HG03520 (cell line): ENCODE results near the gene PTF1A.

ENCODE experiments used
- ATAC-seq: cut with Tn5 transposase; IDR thresholded peaks from one replicate; pipeline ENCODE4 v1.9.1; 2021; ENCODE audit warnings: mild to moderate bottlenecking, moderate library complexity; ENCODE audit not compliant: unreplicated experiment

PTF1A gene

DNA sequence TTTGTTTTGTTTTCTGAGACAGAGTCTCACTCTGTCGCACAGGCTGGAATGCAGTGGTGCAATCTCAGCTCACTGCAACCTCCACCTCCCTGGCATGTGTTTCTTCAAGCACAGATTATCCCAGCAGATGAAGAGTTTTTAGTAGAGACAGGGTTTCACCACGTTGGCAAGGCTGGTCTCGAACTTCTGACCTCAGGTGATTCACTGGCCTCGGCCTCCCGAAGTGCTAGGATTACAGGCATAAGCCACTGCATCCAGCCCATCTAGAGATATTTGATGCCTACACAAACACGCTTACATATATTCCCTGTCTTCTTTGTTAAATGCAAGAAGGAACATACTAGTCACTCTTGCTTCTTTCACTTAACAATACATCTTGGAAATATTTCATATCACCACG lies 5.9 kb upstream of the PTF1A start:
- ATAC-seq, result no peak

DNA sequence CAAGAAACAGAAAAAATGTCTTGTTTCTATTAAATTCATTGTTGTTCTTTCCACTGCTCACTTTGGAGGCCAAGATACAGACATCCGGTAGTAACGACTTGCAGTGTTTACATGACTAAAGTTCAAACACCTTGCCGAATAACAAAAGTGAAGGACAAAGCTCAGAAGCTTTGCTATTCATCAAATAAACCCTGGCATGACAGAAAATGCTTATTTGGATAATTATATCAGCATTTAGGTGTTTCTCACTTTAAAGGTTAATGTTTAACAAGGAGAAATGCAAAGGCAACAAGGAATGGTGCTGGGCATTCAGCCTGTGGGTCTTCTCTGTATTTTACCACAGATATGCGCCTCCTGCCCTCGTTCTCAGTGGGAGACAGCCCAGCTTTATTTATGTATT lies 5.4 kb upstream of the PTF1A start:
- no peak for ATAC-seq

DNA sequence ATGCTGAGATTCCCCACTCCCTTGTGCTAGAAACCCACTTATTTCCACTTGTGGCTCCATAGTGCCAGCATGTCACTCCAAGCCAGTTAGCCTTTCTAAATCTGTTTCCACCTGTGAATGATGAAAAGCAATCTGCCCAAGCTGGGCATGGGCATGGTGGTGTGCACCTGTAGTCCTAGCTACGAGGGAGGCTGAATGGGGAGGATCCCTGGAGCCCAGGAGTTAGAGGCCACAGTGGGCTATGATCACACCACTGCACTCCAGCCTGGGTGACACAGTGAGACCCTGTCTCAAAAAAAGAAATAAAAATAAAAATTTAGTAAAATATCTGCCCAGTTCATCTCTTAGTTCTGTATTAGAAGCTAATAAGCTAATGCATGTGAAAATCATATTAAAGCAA lies 5.0 kb upstream of the PTF1A start:
- ATAC-seq, result no peak

DNA sequence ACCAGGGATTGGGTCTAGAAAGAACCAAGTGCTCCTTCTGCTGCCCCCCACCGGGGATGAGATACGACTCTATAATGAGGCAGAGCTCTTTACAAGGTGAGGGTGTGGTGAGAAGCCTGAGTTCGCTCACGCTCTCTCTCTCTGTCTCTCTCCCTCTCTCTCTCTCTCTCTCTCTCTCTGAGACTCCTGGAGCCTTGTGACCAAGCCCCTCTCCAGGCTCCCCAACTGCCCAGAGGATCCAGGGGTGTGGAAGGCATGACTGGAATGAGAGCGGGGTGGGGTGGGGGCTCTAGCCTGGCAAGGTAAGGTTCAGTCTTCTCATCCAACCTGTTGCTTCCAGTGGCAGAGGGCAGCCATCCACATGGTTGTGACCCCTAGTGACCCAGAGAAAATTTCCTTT lies 3.1 kb upstream of the PTF1A start:
- no peak for ATAC-seq

DNA sequence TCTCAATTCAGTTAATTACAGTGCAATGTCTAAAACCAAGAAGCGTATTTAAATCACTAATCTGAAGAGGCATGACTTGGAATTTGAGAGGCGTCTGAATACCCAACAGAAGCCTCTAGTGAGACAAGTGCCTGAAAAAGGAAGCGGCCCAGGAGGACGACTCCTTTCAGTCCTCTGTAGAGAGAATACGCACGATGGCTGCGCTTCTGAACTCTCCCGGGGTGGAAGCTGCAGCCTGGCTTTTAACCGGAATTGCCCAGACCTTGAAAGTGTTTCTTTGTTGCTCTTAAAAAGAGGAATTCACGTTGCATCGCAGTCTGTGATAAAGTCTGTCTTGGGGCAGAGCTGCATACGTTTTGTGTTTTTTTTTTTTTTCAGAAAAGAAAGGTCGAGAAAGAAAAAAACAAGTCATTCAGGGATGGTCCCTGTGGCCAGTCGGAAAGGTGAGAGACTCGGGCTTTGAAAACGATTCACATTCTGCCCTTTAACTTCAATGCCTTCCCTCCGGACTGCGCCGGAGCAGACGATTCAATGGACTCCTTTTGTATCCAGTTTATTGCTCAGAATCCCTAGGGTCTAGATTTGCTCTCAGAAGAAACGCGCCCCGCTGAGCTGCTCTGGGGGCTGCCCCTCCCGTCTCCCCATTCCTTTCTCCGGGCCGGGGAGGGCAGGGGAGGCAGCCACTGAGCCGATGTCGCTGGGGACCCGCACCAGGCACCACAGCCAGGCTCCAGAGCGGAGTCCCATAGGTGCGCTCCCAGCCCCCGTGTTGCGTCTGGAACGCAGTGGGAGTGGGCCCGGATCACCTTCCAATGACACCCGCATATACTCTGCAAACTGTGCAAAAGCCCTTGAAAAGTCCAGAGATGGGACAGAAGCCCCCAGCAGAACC lies 994 bp upstream of the PTF1A start:
- no peak for ATAC-seq

DNA sequence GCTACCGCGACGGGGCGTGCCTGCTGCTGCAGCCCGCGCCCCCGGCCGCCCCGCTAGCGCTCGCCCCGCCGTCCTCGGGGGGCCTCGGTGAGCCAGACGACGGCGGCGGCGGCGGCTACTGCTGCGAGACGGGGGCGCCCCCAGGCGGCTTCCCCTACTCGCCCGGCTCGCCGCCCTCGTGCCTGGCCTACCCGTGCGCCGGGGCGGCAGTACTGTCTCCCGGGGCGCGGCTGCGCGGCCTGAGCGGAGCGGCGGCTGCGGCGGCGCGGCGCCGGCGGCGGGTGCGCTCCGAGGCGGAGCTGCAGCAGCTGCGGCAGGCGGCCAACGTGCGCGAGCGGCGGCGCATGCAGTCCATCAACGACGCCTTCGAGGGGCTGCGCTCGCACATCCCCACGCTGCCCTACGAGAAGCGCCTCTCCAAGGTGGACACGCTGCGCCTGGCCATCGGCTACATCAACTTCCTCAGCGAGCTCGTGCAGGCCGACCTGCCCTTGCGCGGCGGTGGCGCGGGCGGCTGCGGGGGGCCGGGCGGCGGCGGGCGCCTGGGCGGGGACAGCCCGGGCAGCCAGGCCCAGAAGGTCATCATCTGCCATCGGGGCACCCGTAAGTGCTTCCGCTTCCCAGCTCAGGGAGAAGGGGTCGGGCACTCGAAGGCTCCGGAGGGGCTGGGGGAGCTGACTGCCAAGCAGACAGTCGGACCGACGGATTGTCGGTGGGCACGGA lies 761 bp downstream of the PTF1A start:
- ATAC-seq, result no peak

DNA sequence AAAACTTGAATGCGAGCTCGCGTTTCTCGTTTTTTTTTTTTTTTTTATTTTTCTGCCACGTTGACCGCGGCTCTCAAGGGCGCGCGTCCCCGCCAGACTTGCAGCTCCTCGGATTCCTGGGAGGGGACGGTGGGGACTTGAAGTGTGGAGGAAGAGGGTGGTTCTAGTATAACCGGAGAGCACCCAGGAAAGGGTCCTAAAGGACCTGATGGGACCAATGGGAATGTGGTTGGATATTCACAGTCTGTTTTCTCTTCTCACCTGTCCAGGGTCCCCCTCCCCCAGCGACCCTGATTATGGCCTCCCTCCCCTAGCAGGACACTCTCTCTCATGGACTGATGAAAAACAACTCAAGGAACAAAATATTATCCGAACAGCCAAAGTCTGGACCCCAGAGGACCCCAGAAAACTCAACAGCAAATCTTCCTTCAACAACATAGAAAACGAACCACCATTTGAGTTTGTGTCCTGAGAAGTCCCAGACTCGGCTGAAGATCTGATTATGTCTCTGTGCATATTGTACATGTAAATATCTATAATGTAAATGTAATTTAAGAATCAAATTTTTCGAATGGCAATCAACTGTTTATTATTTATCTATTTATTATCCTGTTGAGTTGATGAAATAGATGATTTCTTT lies 1.4 kb downstream of the PTF1A start:
- ATAC-seq, result no peak

DNA sequence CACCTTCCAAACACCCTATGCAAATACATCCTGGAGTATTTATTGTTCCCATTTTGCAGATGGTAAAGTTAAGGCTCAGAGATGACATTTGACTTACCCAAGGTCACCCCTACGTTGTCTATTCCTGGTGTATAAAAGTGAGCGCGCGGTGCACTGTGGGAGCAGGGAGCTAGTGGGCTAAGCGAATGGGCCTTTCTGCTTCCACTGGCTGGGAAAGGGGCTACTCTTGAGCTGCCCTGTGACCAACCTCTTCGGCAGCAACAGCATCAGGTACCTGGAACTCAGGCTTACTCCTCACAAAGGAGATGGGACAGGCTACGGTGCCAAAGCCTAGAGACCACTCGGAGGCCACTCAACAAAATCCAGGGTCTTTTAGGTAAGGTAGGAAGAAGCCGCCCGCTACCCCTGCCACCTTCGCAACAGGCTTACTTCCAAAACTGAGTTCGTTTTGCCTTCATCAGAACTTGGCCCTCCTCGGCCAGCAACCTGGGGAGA lies 2.4 kb downstream of the PTF1A start:
- ATAC-seq, result no peak

DNA sequence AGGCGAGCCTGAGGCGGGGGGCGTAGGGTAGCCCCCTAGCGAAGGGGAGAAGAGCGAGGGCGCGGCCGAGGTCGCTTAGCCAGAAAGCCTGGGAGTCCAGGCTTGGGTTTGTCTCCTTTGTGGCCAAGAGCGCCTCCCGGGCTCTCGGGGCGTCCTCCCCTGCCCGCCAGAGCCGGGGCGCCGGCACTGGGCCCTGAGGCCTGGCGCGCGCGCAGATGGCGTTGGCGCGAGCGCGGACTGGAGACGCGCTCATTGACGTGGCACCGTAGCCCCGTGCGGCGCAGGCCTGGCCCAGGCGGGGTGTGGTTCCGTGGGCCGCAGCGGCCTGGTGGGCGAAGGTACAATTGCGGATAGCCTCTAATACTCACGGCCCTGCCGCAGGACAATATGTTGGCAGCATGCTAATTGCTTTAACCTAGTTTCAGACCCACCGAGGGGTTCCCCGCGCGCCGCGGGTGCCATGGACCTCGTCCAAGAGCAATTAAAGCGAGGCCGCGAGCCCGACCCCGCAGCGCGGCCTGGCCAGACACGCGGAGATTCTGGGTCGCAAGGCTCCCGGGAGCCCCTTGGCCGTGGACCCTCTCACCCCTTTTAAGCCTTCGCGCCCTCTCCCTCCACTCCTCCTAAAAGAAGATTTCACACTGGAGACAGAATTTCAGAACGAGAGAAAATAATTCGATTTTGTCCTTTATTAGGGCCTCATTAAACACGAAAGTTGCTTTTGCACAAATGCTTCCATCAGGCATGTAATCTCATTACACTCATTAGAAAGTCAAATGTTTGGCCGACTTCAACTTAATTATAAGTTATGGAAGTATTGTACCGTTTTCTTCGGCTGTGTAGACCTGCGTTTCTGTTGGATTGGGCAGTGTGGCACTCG lies 3.1 kb downstream of the PTF1A start:
- no peak for ATAC-seq

DNA sequence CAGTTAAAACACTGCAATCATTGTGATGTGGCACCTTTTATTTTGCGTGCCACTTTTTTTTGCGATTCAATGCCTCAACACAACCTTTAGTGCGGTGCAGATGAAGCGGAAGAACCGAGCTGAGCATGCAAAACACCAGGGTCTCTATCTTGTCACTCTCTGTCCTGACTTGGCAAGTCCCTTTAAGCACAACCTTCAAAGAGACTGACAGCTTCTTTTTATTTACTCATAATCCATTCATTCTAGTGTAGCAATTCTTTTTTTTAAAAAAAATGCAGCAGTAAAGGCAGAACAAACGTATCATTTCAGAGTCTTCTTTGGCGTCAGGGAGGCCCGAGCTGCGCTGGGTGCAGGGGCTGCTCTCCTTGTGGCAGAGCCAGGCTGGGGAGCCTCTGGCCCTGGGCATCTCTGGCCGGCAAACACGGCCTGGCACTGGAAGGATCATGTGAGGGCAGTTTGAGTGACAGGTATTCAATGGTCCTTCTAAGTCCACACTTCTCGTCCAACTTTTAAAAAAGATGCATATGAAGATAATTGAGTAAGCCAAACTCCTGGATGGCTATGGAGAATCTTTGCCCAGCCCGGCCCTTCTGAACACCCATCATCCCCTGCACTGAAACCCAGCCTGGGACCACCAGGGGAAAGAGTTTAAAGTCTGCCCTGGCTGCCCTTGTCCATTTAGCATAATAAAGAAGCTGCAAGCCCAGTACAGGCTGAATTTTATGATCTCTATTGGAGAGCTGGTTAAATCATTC lies 3.9 kb downstream of the PTF1A start:
- no peak for ATAC-seq

DNA sequence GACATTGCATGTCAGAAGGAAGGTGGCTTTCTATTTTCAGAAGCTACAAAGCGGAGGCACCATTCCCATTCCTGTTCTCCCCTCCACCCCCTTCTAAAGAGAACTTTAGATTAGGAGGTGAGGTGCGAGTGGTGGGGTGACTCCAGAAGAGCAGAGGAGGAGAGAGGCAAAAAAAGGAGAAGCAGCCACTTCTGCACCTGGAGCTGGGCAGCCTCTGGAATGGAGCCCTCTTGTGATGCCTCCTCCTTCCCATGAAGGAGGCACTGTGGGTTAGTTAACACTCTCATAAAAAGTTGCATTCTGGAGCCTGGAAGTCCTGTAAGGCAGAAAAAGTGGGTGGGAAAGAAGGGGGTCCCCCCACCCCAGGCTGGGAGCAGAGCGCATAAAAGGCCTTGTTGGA lies 4.8 kb downstream of the PTF1A start:
- ATAC-seq, result no peak

DNA sequence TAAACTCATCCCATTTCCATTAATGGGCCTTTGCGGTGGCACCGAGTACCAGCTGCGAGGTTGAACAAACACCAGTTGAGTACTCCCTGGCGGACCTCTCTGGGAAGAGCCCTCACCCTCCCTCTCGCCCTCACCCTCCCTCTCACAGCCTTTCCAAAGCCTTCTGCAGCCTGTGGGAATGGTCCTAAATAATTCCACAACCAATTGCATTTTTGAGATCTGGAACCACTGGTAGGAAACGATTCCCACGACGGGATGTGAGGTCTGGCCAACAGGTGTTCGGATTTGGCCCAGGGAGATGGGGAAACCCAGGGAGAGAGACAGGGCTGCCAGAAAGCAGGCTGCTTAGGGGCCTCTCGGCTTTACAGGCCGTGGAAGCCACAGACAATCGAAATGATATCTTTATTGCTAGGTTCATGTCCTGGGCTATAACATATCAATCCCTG lies 5.3 kb downstream of the PTF1A start:
- ATAC-seq, result no peak

DNA sequence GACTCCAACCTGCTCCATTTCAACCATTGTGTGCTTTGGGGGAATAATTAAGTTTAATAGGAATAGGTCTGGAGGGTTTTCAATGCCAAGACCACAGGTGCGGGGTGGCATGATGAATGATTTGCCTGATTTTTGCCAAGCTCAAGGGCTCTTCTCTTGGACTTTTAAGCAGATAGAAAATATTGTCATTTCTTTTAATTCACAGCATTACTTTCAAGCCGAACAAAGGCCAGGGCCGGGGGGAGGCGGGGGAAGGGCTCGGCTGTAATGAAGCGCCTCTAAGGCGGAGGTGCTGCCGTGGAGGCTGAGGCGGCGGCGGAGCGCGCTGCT lies 6.5 kb downstream of the PTF1A start:
- no peak for ATAC-seq

DNA sequence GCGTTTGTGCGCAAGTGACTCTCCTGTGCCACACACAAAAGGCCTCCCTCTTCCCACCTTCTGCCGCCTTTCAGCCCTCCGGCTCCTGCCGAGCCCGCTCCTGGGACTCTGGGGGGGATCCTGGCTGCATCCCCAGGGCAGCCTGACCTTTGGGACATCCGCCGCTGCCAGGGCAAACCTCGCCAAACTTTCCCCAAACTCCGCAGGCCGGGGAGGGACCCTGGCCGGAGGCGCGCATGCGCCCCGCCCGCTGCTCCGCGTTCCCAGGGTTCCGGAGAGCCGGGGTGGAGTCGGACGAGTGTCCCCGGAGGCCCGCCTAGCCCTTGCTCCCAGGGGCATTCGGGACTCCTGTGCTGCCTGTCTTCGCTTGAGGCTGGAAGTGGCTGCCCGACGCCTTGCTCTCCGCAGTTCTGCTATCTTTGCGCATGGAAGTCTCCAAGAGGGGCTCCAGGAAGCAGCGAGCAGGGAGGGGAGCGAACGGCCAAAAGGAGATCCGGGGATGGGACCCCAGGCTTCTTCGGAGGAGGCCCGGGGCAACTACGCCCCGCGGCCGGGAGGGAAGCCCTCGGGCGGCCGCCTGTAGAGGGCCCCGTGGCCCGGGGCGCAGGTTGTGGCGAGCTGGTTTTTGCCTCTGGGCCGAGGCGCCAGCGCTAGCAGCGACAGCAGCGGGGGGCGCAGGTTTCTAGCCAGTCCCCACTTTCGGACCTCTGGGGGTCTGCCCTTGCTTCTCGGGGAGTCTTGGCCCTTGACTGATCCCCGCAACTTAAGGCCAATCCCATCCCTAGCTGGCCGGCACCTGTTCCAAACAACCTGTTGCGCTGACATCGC lies 7.0 kb downstream of the PTF1A start:
- ATAC-seq, result no peak

DNA sequence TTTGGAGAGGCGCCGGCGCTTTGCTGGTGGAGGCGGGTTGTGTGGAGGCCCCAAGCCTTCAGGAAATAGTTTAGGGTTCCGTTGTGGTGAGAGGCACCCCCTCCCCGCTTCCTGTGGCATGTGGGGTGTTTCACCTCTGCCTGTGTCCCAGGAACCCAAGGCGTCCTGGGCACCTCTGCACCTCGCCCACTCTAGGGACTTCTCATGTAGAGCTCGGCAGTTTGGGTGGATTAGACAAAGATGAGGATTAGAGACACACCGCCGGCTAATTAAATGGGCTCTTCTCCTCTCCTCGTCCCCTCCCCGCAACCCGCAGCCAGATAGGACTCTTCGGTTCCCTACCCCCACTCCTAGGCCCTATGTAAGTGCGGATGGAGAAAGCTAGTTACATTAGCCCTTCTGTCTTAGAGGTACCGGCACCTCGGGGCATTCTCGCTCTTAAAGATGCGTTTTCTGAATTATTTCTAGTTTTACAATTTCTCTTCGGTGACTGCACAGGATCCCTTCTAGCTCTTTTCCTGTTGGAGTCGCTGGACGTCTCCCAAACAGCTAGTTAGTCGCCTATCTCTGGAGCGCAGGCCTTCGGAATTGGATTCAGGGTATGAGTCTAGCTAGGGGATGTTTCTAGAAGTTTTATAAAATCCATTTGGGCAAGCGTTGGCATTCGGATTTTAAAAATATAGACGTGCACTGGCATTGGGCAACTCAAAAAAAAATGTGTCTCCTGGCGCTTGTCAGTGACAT lies 7.8 kb downstream of the PTF1A start:
- no peak for ATAC-seq

DNA sequence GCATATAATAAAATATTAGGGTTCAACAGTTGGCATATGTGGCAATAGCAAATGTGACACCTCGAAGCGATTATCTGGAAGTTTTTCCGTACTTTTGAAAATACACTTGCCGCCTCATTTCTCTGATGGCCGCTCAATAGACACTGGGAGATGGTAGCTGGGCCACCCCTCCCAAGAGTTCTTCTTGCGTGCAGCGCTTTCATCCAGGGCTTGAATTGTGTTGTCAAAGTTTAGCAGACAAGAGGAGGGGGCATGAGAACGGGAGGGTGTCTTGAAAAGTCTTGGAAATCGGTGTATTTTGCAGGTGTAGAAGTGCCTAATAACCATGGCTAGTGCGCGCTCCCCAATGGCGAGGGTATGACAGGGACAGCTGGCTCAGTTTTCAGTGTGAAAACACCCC lies 8.5 kb downstream of the PTF1A start:
- ATAC-seq, result no peak

DNA sequence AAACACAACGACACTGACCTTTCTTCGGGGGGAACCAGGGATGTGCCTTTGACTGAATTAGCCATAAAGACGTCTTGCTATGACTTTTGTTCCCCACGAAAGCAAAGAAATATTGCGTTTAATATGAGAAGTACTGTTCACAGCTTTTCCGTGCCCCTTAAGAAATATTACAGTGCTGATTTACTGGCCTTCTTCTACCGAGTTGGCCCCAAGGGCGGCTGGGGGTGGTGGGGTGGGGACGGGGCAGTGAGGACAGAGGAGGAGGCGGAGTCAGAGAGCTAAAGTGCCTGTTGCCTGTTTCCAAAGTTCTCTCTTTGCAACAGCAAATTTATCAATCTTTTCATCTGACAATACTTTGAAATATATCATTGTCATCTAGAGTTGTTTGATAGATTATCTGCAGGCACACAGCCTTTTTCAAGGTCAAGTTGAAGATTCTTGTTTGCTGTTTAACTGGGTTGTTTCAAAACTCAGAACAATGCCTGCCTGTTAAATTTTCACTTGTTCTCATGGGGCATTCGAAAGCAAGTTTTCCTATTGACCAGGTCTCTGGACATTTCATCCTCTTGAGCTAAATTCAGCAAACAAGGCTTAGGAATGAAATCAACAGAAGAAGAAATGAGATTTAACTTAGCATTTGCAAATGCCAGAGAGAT lies 9.0 kb downstream of the PTF1A start:
- no peak for ATAC-seq

DNA sequence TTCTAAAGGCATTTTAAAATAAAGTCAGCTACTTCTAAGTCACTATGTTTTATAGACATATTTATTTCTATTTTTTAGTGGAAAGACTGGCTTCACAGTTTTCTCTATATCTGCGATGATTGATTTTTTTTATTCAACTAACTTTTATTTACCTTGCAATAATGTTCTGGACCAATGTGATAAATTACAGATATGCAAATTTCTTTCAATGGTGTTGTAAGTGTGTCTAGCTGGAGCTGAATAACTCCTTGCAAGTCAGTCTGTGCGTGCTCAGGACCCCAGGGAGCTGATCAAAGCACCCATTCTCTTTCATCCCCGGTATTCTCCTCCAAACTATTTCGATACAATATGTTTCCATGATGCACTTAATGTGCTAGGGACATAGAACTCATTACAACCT lies 9.7 kb downstream of the PTF1A start:
- no peak for ATAC-seq
